Effector memory CD8-positive, alpha-beta T cell (primary cell): ENCODE data around the gene GSE1.
A peak's percentile ranks its signal among the peaks of the same experiment; 100 is the strongest.

Experiments used
- ATAC-seq: fragments of 150-1000 bp; cut with Tn5 transposase; replicated peaks from 2 replicates; pipeline ENCODE4 v1.10.0; 2021; ENCODE audit warnings: mild to moderate bottlenecking, moderate library complexity
- DNase-seq, 3 experiments: peaks; one replicate each; pipeline ENCODE4 v3.0.0; 2021
- H3K27ac Mint-ChIP-seq, 2 donors: one replicate each; pipeline ENCODE4 v1.8.0; 2022; ENCODE audit warnings: mild to moderate bottlenecking in 2 of 2, mixed read lengths in 2 of 2, moderate library complexity in 2 of 2
- H3K27me3 Mint-ChIP-seq, 2 donors: one replicate each; pipeline ENCODE4 v1.8.0; 2022; ENCODE audit warnings: mixed read lengths in 2 of 2
- H3K36me3 Mint-ChIP-seq: one replicate; pipeline ENCODE4 v1.8.0; 2022; ENCODE audit warnings: mild to moderate bottlenecking, moderate library complexity, mixed read lengths; ENCODE audit not compliant: insufficient read depth
- H3K4me1 Mint-ChIP-seq, 2 donors: one replicate each; pipeline ENCODE4 v1.8.0; 2022; ENCODE audit warnings: low read depth in 2 of 2, mixed read lengths in 2 of 2
- H3K4me3 Mint-ChIP-seq, 2 donors: one replicate each; pipeline ENCODE4 v1.8.0; 2022; ENCODE audit warnings: mild to moderate bottlenecking in 2 of 2, mixed read lengths in 2 of 2, moderate library complexity in 2 of 2
- H3K9me3 Mint-ChIP-seq, 2 donors: one replicate each; pipeline ENCODE4 v1.8.0; 2022; ENCODE audit warnings: mixed read lengths in 2 of 2

Gene GSE1

DNA sequence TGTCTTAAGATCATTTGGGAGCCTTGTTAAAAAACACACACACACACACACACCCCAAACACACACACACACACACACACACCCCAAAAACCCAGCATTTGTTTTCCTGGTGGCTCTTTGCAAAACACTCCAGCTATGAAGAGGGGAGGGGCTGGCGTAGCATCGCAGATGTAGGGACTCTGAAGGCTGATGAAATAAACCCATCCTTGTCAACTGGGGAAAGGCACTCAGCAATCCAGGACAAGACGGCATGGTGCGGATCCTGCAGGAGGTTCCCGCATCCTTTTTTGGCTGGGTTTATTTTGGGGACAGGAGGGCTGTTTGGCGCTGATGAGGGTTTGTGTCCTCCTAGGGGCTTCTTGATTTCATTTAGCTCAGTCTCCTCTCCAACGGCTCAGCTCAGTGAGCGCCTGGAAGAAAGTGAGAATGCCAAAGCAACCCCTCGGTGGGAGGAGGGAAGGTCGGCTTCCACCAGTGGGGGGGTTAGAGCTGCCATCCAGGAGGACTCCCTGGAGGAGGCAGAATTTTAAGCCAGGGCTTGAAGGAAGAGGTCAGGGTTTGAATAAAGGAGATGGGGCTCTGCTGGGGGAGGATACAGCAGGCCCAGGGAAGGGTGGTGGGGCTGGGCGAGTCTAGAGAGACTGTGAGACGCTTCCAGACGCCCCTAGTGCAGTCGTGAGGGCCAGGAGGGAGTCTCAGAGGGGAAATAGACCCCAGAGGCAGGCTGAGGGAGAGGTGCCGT lies 12.4 kb upstream of the GSE1 start:
- Mint-ChIP-seq H3K4me3 (no peak overlapping the region), H3K27ac (peak overlapping the region in 1 of 2 donors; percentile 59), H3K9me3 (no peaks in the 10 kb centered on the region), H3K4me1 (peaks cover 40 to 48% of the 10 kb centered on the region in 2 donors), H3K36me3 (peaks cover 23% of the 10 kb centered on the region), H3K27me3 (no peaks in the 10 kb centered on the region)
- DNase-seq (no peak), ATAC-seq (no peak)

DNA sequence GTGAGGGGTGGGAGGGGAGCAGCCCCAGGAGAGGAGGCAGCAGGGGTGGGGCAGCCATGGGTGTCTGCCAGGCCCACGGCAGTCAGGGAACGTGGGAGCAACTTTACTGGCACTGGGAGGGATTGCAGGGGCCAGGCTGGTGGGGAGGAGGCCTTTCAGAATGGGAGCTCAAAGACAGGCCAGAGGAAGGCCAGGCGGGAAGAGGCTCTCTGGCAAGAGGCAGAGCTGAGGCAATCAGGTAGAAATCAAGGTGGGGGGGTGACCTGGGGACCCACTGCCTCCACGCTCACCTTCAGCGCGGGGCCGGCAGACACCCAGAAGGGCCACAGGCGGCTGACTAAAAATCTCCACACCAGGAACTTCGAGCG lies 11.9 kb upstream of the GSE1 start:
- H3K36me3 Mint-ChIP-seq = peaks cover 20% of the 10 kb centered on the region
- H3K4me1 Mint-ChIP-seq = peaks cover 37 to 49% of the 10 kb centered on the region in 2 donors
- no peaks in the 10 kb centered on the region for H3K27me3 Mint-ChIP-seq
- no peak overlapping the region for H3K4me3 Mint-ChIP-seq
- H3K9me3 Mint-ChIP-seq = no peaks in the 10 kb centered on the region
- ATAC-seq (no peak), DNase-seq (no peak)
- peak overlapping the region in 1 of 2 donors; percentile 26 for H3K27ac Mint-ChIP-seq

DNA sequence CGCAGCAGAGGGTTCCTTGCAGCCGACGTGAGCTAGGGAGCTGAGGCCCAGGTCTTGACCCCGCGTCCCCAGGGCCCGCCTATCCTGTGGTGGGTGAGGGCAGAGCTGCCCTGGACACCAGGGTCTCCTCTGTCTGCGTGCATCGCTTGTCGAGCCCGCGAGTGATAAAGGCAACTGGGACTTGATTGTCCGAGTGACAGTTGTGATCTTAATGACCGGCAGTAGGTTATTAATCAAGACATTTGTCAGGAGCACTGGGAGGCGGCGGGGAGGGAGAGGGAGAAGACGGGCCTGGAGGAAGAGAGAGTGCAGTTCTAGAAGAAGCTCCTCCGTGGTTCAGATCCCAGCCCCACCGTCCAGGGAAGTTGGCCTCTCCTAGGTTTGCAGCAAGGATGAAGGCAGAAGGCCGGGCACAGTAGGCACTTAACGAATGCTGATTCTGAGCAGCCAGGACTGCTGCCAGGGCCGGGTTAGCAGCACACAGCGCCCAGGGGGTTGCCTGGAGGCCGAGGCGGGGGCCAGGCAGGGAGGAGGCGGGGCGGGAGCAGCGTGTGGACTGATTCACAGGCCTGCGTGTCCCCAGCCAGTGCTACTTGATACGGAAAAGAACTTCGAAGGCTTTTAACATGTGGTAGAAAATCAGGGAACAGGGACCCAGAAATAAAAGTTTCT lies 11.3 kb upstream of the GSE1 start:
- peaks cover 36 to 49% of the 10 kb centered on the region in 2 donors for H3K4me1 Mint-ChIP-seq
- ATAC-seq = no peak
- H3K27ac Mint-ChIP-seq = peak overlapping the region in 1 of 2 donors; percentile 26
- H3K4me3 Mint-ChIP-seq = no peak overlapping the region
- no peaks in the 10 kb centered on the region for H3K9me3 Mint-ChIP-seq
- H3K36me3 Mint-ChIP-seq = peaks cover 21% of the 10 kb centered on the region
- H3K27me3 Mint-ChIP-seq = no peaks in the 10 kb centered on the region
- no peak for DNase-seq

DNA sequence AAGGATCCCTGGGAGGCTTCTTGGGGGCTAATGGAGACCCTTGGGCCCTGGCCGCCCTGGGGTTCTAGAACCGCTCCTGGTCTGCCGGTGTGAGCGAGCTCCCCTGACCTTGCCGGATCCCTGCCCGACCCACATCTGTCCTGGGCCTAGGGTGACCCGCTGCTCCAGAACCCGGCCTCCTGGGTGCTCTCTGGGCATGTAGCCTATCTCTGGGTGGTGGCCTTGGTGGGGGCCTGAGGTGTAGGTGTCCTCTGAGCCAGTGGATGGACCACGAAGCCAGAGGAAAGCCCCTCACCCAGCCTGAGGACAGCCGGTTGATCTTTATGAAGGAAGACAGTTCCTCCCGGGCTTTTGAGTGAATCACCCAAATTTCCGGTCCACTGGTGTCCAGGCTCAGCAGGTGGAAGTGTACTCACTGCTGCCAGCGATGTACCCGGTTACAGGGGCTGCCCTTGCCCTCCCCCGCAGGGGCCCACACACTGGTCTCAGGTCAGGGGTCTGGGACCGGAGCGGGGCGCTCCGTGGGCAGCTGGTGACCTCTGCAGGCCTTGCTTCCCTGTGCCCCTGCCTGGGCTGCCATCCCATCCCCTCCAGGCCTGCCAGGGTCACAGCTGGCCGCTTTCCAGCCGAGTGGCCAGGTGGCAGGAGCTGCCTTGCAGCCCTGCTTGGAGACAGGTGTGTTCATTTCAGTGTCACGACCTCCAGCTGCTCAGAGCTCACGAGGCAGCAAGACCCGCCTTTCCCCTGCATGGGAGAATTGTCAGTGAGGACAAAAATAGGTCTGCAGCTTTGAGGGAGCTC lies 10.5 kb upstream of the GSE1 start:
- no peak overlapping the region for H3K4me3 Mint-ChIP-seq
- no peak for ATAC-seq

DNA sequence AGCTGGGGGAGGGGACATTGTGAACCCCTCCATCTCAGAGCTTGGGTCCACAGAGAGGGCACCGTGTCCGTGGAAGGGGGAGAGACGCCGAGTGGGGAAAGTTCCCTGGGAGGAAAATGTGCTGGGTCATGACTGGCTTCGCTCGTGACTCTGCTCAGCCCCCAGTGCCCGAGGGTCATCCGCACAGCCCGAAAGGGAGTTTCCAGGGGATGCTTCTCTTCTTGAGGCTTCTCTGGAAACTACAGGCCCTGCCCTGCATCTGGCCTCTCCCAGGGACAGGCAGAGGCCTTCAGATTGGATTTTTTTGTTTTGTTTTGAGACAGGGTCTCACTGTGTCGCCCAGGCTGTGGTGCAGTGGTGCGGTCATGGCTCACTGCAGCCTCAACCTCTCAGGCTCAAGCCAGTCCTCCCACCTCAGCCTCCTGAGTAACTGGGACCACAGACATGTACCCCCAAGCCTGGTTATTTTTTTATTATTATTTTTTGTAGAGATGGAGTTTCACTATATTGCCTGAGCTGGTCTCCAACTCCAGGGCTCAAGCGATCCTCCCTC lies 9.8 kb upstream of the GSE1 start:
- no peak overlapping the region for H3K4me3 Mint-ChIP-seq
- H3K27ac Mint-ChIP-seq = no peak overlapping the region
- DNase-seq (no peak), ATAC-seq (no peak)
- no peaks in the 10 kb centered on the region for H3K9me3 Mint-ChIP-seq
- no peaks in the 10 kb centered on the region for H3K27me3 Mint-ChIP-seq
- peaks cover 21% of the 10 kb centered on the region for H3K36me3 Mint-ChIP-seq
- H3K4me1 Mint-ChIP-seq = peaks cover 37 to 43% of the 10 kb centered on the region in 2 donors

More for the DNA sequence above, 10.5 kb upstream of the GSE1 start:
- Mint-ChIP-seq H3K36me3 (peaks cover 21% of the 10 kb centered on the region), H3K9me3 (no peaks in the 10 kb centered on the region), H3K4me1 (peaks cover 37 to 46% of the 10 kb centered on the region in 2 donors), H3K27ac (no peak overlapping the region), H3K27me3 (no peaks in the 10 kb centered on the region)
- DNase-seq = no peak

DNA sequence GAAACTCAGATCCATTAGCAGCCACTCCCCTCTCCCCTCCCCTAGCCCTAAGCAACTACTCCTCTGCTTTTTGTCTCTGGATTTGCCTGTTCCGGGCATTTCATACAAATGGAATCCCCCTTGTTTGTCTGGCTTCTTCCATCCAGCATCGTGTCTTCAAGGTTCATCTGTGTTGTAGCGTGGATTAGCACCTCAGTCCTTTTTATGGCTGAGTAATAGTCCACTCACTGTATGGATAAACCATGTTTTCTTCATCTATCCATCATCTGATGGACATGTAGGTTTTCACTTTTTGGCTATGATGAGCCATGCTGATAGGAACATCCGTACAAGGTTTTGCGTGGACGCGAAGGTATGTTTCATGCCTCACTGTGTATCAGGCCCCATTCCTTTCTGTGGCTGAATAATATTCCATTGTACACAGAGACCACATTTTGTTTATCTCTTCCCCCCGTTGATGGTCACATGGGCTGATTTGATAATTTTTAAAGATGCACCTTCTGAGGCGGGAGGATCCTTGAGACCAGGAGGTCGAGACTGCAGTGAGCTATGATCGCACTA lies 8.9 kb upstream of the GSE1 start:
- Mint-ChIP-seq H3K4me1 (peaks cover 39 to 46% of the 10 kb centered on the region in 2 donors), H3K9me3 (no peaks in the 10 kb centered on the region), H3K4me3 (no peak overlapping the region), H3K27me3 (no peaks in the 10 kb centered on the region), H3K27ac (no peak overlapping the region), H3K36me3 (peaks cover 20% of the 10 kb centered on the region)
- no peak for DNase-seq
- ATAC-seq = no peak

DNA sequence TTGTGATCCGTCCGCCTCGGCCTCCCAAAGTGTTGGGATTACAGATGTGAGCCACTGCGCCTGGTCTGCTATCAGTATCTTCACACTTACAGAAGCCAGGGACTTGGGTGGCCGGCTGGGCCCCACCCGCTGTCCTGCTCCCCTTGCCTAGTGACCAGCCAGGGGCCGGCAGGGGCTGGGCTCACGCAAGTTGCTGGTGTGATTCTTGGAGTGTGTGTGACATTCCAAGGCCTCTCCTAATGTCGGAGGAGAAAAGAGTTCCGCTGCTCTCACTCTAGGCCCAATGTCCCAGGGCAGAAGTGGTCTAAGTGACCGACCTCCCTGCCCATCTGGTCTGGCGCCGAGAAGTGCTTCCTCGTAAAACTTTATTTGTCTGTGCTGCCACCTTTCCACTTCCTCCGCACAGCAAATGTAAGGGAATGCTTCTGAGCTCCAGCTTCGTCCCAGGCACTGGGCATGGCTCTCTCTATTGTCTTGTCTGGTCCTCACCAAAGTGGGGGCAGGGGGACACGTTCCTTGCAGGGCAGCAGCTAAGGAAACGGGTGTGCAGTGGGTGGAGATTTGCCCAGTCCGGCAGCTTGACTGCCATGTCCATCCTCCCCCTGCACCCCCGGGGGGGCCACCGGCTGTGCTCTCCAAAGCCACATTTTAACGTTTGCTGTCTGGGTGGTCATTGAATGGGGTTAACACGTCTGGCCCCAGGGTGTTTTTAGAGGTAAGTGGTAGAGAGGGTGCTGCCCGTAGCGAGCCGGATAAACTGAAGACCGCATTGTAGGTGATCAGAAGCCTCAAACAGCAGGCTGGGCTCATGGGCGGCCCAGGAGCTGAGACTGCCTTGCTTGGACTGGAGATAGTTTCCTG lies 7.8 kb upstream of the GSE1 start:
- Mint-ChIP-seq H3K27me3 (no peaks in the 10 kb centered on the region), H3K36me3 (peaks cover 20% of the 10 kb centered on the region), H3K4me1 (peaks cover 36 to 51% of the 10 kb centered on the region in 2 donors), H3K4me3 (peak overlapping the region in 1 of 2 donors; percentile 42), H3K27ac (peak overlapping the region; percentile 20 to 35), H3K9me3 (no peaks in the 10 kb centered on the region)
- no peak for DNase-seq
- no peak for ATAC-seq

DNA sequence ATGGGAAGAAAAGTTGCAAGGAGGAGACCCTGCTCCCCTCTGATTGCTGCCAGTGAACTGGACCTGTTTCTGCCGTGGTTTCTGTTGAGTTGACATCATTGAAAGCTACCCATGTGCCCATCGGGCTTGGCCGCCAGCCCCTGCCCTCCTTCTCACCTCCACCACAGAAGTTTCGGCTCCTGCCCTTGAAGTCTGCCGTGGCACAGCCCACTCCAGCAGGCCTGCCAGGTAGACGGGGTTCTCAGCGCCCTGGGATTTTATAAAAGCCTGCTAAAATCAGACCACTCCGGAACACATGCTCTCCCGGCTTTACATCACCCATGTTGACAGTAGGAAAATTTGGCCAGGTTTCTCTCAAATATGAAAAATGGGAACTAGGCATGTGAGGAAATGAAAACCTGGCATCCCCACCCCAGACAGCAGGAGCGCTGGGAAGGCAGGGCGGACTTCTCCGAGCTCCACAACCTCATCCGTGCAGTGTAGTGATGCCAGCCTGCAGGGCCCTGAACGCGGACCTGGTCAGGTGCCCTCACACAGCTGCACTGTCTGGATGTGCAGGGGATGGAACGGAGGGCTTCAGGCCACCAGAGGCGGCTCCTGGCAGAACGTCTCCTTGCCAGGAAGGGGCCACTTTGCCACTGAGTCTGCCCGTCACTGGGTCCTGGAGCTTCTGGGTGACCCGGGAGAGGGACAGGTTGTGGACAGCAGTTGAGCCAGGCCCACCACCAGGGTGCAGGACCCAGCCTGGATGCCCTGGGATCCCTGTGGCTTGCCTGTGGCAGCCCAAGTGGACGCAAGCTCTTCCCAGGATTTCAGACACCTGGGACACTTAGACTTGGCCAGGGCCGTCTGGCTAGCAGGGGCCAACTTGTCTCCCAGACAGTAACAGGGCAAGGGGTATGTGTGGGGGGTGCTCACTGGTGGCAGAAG lies 6.9 kb upstream of the GSE1 start:
- DNase-seq (no peak), ATAC-seq (no peak)
- Mint-ChIP-seq H3K9me3 (no peaks in the 10 kb centered on the region), H3K36me3 (peaks cover 18% of the 10 kb centered on the region), H3K4me1 (peaks cover 36 to 49% of the 10 kb centered on the region in 2 donors), H3K4me3 (no peak overlapping the region), H3K27me3 (no peaks in the 10 kb centered on the region), H3K27ac (peak overlapping the region in 1 of 2 donors; percentile 20)

DNA sequence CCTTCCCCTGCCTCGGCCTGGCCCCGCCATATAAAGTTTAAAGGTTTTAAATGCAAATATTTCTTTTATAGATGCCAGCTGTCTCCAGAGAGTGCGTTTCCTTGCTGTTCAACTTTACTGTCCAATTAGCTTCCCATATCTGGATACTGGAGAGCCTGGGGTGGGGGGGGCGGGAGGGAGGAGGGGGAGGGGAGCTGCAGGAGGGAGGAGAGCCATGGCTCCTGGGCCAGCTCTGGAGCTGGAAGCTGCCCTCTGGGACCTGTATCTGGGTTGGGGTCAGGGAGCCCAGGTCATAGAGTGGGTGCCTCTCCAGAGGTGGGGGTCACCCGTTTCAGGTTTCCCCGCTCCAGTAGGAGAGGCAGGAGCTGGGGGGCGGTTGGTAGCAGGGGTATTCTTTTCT lies 6.2 kb upstream of the GSE1 start:
- Mint-ChIP-seq H3K4me3 (no peak overlapping the region), H3K4me1 (peaks cover 35 to 43% of the 10 kb centered on the region in 2 donors), H3K9me3 (no peaks in the 10 kb centered on the region), H3K27me3 (no peaks in the 10 kb centered on the region), H3K27ac (no peak overlapping the region), H3K36me3 (peaks cover 18% of the 10 kb centered on the region)
- no peak for ATAC-seq
- no peak for DNase-seq

DNA sequence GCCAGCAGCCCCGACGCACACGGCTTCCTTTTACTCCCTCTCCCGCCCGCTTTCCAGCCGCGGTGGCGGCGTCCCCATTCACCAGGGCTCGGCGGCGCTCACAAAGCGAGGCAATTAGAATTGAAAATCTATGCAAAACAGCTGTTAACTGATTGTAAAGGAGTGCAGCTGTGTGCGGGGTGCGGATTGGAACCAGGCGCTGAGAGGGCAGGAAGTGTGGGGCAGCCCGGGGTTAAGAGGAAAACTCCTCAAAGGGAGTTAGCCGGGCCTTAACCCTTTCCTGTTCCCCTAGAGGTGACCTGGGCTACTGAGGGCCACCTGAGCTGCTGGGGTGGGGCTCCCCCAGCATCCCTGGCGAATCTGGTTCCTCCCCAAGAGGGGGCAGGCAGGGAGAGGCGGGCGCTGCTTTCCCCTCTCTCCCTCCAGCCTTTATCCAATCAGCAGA lies 5.8 kb upstream of the GSE1 start:
- Mint-ChIP-seq H3K36me3 (peaks cover 18% of the 10 kb centered on the region), H3K27ac (peak overlapping the region in 1 of 2 donors; percentile 73), H3K4me3 (no peak overlapping the region), H3K9me3 (no peaks in the 10 kb centered on the region), H3K4me1 (peaks cover 35 to 41% of the 10 kb centered on the region in 2 donors), H3K27me3 (no peaks in the 10 kb centered on the region)
- ATAC-seq (no peak), DNase-seq (no peak)

DNA sequence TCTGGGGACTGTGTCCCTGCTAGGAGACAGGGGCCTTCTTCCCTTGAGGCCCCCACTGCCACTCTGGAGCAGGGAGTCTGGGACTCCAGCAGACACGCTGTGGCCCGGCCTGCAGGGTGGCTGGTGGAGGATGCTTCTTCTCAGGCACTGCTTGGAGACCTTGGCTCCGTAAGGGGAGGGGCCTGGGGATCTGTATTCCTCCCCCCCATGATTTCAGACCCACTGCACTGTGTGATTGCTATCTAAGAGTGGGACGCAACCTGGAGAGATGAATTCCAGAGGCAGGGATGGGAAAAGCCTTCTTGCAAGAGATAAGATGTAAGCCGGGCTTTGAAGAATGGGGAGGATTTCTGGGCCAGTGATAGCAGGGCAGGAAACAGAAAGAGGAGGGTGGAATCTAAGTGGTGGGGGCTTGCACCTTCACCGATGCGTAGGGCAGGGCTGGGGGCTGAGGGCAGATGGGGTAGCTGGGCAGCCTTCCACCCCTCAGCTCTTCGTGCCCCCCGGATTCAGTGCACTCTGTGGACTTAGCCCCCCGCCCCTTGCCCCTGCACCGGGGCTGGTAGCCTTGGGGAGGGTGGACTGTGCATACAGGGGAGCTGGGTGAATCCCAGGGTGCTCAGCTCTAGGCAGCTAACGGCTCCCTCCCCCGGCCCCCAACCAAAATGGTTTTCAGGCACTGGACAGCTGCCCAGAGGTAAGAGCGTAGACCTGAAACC lies 5.2 kb upstream of the GSE1 start:
- Mint-ChIP-seq H3K4me3 (no peak overlapping the region), H3K9me3 (no peaks in the 10 kb centered on the region), H3K27ac (peak overlapping the region in 1 of 2 donors; percentile 73), H3K27me3 (no peaks in the 10 kb centered on the region), H3K36me3 (peaks cover 16% of the 10 kb centered on the region), H3K4me1 (peaks cover 33 to 39% of the 10 kb centered on the region in 2 donors)
- ATAC-seq (no peak), DNase-seq (no peak)
